NCI-H524 (cell line): ENCODE data around the gene SSTR4.

ENCODE experiments used
- DNase-seq, 2 experiments: peaks; one replicate each; lab custom pipeline; 2025; lab: John Stamatoyannopoulos, UW

SSTR4 gene

GRCh38 chr20:23043376-23043775 is 8.3 kb downstream of the SSTR4 start:
- no peak for DNase-seq

GRCh38 chr20:23046431-23046830 is 11.3 kb downstream of the SSTR4 start:
- DNase-seq = no peak

- no peak for DNase-seq
These were observed 12.1 kb downstream of the SSTR4 start for GRCh38 chr20:23047001-23047737.

- DNase-seq = no peak
These were observed 12.7 kb downstream of the SSTR4 start for GRCh38 chr20:23047738-23048214.

GRCh38 chr20:23048283-23049200 is 13.4 kb downstream of the SSTR4 start:
- peak in 1 of 2 experiments; percentile 16 for DNase-seq

GRCh38 chr20:23049201-23050075 is 14.3 kb downstream of the SSTR4 start, which contains the start of gene THBD:
Gene THBD (minus strand): TSS chr20:23049672. CDS start chr20:23049504, 168 bp downstream.
- no peak for DNase-seq

- DNase-seq = no peak
These were observed 15.1 kb downstream of the SSTR4 start for GRCh38 chr20:23050076-23050838.

GRCh38 chr20:23050847-23051627 is 15.9 kb downstream of the SSTR4 start:
- no peak for DNase-seq

- no peak for DNase-seq
These were observed 17.8 kb downstream of the SSTR4 start for GRCh38 chr20:23052904-23053303.

- DNase-seq = no peak
These were observed 23.1 kb downstream of the SSTR4 start for GRCh38 chr20:23058240-23058639.

GRCh38 chr20:23059001-23059400 is 23.9 kb downstream of the SSTR4 start:
- DNase-seq = no peak

- no peak for DNase-seq
These were observed 24.7 kb downstream of the SSTR4 start for GRCh38 chr20:23059846-23060245.

GRCh38 chr20:23060629-23061028 is 25.5 kb downstream of the SSTR4 start:
- DNase-seq = no peak

- DNase-seq = no peak
These were observed 26.1 kb downstream of the SSTR4 start for GRCh38 chr20:23061262-23061661.

GRCh38 chr20:23061734-23062561 is 26.8 kb downstream of the SSTR4 start:
- DNase-seq = no peak

GRCh38 chr20:23062632-23063031 is 27.5 kb downstream of the SSTR4 start:
- DNase-seq = no peak

- no peak for DNase-seq
These were observed 28.1 kb downstream of the SSTR4 start for GRCh38 chr20:23063168-23063567.

GRCh38 chr20:23063581-23063980 is 28.5 kb downstream of the SSTR4 start:
- DNase-seq = no peak
